Posterior cingulate gyrus (tissue), 11 donors: ENCODE measurements around the gene GANAB.
"Not testable (repeated sequence)": the region's sequence is repeated elsewhere in the genome, so short reads cannot be mapped to it uniquely, and the experiment has no call there.

ENCODE experiments used
- DNase-seq, 10 donors: peaks; one replicate each; pipeline versions ENCODE4 v3.0.0 to v3.0.0-alpha.2; 2020 to 2021; ENCODE audit warnings: mixed read lengths in 3 of 10
- intact Hi-C: fragments of 100-400 bp; cut with DNase I; formaldehyde crosslinking; loops from one replicate; pipeline ENCODE4 v1.15.1; 2023

GANAB gene

DNA sequence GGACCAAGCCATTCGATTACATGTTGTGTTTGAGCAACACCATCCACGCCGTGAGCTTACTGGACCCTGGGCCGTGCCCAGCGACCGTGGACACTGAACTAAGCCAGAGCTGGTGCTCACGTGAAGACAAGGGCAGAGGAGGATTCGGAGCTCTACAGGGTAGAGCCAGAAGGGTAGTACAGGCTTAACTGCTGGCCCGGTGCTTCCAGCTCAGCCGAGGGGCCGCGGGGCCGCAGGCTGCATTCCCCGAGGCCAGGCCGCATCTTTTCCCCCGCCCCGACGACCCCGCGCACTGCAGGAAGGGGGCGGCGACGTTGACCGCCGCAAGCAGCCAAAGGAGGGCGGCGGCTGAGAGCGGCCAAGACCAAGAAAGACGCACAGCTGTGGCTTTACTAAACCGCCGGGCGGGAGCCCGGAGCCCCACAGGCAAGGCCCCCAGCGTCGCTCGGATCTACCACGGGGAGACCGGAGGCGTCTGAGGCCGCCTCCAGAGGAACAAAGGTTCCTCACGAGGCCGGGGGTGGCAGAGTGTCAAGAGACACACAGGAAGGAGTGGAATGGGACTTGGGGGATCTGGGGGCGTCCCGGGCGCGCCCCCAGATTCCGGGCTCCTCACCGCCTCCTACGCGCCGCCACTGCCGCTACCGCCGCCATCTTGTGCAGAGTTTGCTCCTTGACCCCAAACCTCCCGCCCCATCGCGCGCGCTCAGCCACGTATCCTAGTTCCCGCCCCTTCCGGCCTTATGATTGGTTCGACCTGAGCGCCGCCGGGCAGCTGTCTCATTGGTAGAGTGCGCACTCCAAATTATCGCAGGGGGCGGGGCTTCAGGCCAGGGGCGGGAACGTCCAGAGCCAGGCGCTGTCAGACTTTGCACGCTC, at the start of gene GANAB:
Gene GANAB (minus strand): TSS at position 668 of the 879 bp plus-strand sequence. CDS start 14 bp downstream, at position 654.
- peak; percentile 98 to 100 (median 99) for DNase-seq
- intact Hi-C loops = loop anchor here (1.0 kb wide), 1 partner anchor 24 kb away; no protein-coding TSS in a partner anchor

DNA sequence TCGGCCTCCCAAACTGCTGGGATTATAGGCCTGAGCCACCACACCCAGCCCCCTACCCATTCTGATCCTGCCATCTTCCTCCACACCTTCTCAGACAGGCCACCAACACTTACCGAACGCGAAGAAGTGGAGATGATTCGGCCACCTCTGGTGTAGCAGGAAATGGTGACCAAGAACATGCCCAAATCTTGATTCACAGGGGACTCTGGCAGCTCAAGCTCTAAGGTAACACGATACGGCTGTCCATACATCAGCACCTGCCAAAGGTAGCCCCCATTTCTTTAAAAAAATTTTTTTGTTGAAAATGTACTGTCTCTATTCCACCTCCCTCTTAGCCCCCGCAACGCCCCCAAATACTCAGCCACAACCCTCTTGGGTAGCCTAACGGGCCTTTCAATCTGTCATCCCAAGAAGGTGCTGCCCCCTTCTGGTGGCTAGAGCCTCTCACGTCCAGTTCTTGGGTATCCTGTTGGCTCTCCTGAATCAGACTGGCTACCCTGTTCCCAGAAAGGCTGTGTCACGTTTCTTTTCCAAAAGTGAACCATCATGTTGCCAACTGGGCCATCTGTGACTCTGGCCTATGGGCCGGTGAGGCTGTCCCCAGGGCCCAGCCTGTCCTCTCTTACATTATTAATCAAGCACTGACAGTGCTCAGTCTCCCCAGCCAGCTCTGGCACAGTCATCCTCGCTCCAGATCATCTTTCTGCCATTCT, 48.2 kb upstream of the GANAB start:
- intact Hi-C loops = loop anchor here (10.0 kb wide), 1 partner anchor 300 kb away; no protein-coding TSS in a partner anchor
- DNase-seq = peak in 7 of 10 donors; percentile 62 to 95 (median 75)

DNA sequence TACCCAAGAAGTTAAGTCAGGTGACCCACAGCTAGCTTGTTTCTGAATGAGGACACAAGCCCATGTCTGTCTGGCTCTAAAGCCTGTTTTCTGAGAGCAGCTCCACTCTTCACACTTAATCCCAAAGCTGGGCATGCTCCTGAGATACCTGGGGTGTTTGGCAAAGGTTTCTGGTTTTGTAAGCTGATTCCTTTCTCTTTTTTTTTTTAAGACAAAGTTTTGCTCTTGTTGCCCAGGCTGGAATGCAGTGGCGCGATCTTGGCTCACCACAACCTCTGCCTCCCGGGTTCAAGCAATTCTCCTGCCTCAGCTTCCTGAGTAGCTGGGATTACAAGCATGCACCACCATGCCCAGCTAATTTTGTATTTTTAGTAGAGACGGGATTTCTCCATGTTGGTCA, 47.2 kb upstream of the GANAB start:
- DNase-seq = not testable (repeated sequence)
- intact Hi-C loops = loop anchor here (10.0 kb wide), 1 partner anchor 299 kb away; no protein-coding TSS in a partner anchor

DNA sequence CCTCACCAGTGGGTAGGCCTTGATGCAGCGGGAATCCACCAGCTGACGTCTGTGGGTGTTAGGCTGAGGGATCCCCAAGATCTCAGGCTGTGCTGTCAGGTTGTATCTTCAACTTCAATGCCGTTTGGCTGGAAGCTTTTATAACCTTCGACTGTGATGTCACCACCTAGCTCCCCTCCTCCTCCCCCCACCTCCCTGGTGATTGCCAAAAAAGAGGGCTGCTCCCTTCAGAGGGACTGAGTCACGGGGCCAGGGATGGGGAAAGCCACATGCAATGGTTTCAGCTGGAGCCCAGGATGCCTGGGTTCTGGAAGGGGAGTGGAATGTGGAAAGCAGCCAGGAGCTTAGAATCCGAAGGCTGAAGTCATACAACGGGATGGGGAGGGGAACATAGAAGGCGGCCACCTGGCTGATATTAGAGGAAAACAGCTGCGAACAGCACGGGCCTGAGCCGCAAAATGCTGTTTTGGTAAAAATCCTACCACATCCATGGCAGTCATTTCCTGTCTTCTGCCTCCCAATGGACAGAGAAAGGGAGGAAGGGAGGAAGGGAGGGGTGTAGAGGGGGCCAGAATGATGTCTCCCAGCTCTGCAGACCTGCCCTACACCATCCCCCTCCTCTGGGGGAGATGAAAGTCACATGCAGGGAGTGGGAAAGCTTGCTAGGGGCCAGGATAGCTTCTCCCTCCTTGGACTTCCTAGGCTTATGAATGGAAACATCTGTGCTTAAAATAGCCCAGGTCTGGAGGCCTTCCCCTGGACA, 43.2 kb upstream of the GANAB start, which contains the start of gene LRRN4CL:
Gene LRRN4CL (minus strand): TSS at position 110 of the 763 bp plus-strand sequence. CDS start 1,022 bp downstream, outside the sequence.
- intact Hi-C loops = loop anchor here (10.0 kb wide), 1 partner anchor 295 kb away; no protein-coding TSS in a partner anchor
- DNase-seq = peak in 3 of 10 donors; percentile 36 to 76 (median 42)

DNA sequence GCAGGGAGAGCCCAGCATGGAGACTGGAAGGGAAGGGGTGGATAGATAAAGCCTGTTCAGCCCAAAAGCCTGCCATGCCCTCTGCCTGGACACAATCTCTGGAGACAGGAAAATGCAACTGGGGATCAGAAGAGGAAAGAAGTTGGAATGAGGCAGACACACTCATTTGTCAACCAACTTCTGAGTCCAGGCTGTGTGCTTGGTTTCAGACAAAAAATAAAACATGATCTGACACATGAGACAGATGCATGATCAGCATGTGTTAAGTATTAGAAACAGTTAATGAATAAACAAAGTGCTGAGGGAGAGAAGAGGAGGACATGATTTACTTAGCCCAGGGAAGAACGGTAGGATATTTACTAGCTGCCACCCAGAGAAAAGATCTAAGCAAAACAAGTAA, 42.1 kb upstream of the GANAB start:
- DNase-seq = no peak

DNA sequence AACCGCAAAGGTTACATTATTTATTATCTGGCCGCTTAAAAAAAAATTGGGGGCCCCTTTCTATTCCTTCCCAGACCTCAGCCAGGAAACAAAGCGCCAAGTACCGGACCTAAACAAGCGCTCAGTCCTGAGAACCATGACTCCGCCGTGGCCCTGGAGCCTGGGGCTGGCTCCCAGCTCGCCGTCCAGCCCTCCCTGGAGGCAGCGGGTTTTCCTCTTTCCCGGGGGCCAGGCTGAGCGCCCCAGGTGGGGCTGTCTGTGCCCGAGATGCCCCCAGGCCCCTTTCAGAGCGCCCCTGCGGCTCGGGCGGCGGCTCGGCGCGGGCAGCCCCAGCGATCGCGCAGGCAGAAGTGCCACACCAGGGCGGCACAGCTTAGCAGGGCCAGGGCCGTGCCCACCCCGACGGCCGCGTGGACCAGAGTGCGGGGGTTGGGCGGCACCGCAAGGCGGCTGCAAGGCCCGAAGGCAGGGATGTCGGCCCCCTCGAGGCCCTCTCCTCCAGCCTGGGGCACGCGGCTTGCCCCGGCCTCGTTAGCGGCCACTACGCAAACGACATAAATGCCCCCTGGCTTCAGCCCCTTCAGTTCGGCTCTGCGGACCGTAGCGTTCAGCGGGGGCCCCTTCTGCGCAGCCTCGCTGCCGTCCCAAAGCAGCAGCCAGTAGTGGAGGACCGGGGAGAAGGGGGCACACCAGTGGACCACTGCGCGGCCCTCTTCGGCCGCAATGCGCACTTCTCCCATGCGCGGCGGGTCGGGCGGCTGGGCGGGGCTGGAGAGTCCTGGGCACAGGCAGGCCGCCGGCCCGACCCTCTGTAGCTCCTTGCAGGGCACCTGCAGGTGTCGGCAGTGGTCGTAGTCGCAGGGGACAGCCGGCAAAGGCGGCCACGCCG, 41.3 kb upstream of the GANAB start:
- peak in 2 of 10 donors; percentile 58 to 59 for DNase-seq
- intact Hi-C loops = no loop called here

More for the DNA sequence above, 42.1 kb upstream of the GANAB start:
- intact Hi-C loops = no loop called here

DNA sequence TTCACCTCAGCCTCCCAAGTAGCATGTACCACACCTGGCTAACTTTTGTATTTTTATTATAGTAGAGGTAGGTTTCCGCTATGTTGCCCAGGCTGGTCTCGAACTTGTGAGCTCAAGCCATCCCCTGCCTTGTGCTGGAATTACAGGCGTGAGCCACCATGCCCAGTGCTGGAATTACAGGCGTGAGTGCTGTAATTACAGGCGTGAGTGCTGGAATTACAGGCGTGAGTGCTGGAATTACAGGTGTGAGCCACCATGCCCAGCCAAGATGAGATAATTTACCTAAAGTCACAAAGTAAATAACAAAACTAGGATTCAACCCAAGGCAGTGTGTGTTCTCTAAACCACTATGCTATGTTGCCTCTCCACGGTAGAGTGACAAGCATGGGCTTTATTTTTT, 36.1 kb upstream of the GANAB start:
- intact Hi-C loops = no loop called here
- DNase-seq = no peak

DNA sequence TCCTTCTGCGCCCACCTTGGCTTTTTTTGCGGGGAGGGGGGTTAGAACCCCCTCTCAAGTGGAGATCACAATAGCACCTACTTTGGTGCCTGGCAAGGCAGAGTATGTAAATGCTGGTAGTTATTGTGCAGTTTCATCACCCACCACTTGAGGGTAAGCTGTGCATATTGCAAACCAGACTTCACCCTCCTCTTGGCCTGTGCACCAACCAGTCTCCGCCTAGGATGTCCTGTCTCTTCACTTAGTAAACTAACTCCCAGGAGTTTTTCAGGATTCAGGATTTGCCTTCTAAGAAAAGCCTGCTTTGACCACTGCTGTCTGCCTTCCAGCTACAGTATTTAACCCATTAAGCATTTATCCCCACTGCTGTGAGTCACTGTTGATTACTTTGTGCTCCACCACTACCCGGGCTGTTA, 34.4 kb upstream of the GANAB start:
- peak in 2 of 10 donors; percentile 29 to 49 for DNase-seq
- intact Hi-C loops = no loop called here

DNA sequence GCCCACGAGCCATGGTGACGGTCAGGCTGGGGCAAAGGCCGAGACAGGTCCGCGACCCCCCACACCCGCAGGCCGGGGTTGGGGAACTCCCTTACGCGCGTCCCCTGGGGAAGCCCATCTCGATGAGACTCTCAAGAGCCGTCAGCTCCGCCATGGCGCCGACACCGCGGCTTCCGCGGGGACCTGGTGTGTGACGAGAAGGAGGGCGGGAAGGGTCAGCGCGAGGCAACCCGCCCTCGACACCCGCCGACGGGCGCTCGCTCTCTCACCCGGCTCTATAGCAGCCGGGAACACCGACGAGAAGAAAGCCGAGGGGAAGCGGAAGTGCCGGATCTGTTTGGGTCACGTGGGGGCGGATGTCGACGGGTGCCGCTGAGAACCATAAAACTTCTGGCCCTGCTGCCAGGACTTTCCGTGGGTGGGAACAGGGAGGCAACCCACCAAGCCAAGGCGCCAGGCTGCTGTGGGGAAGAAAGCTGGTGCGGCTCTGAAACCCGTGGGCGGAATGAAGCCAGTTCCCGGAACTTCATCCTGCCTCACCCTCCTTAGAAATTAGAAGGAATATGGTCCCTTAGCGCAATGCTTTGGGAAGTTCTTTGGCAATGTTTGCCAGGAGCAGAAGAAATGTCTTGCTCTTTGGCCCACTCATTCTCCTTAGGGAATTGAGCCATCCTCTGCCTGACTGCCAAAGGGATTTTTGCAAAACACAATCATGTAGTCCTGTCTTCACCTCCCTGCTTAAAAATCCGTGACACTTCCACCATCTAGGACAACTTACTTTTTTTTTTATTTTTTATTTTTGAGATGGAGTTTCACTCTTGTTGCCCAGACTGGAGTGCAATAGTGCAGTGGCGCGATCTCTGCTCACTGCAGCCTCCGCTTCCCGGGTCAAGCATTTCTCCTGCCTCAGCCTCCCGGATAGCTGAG, 32.6 kb upstream of the GANAB start, which contains the start of gene UBXN1:
Gene UBXN1 (minus strand): TSS at position 304 of the 927 bp plus-strand sequence. CDS start 150 bp downstream, at position 154.
- intact Hi-C loops = loop anchor here (1.0 kb wide), 1 partner anchor 26 kb away; the partner anchor contains the start of gene INTS5
- DNase-seq = peak; percentile 83 to 98 (median 88)

DNA sequence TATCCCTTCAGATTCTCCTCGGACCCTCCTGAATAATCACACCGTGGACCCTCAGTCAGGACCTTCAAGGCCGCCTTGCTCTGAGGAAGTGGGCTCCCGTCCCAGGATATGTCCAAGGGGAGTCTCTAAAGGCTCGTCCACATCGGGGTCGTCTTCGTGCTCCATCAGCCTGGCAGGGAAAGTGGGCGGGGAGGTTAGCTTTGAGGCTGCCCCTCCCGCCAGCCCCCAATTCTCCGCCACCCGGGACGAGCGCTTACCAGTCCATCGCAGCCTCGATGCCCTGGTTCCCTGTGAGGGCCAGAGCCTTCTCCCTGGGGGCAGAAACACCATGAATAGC, 32.0 kb upstream of the GANAB start:
- DNase-seq = no peak
- intact Hi-C loops = no loop called here

DNA sequence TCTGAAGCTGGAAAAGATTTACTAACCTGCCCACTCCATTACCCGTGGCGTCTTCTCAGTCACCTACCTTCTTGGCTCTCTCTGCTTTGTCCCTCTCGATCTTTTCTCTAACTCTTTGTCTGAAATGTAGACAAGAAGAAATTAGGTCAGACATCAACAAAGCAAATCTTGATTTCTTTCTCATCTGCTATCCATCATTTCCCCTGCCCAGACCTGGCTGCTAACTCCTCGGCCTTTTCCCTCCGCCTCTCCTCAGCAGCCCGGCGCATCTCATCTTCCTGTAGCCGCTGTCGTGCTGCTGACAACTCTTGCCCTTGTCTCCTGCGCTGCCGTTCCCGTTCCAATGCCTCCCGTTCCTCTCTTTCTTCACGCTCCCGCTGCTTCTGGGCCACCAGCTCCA, 31.3 kb upstream of the GANAB start:
- peak in 2 of 10 donors; percentile 11 to 22 for DNase-seq
- intact Hi-C loops = no loop called here

DNA sequence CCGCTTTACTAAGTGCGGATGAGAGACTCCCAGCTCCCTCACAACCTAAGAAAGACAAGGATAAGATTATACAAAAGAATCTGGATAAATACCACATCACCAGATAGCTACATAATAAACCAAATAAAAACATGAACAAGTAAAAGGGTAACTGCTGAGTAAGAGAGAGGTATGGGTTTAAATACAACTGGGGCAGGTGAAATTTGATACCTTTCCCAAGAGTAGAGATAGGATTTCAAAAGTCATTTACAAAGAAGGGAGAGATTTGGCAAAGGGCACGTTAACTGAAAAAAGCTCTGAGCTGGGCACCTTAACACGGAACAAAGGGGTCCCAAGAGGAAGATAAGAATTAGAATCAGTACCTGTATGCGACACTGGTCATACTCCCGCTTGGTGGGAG, 30.7 kb upstream of the GANAB start:
- DNase-seq = no peak
- intact Hi-C loops = no loop called here

DNA sequence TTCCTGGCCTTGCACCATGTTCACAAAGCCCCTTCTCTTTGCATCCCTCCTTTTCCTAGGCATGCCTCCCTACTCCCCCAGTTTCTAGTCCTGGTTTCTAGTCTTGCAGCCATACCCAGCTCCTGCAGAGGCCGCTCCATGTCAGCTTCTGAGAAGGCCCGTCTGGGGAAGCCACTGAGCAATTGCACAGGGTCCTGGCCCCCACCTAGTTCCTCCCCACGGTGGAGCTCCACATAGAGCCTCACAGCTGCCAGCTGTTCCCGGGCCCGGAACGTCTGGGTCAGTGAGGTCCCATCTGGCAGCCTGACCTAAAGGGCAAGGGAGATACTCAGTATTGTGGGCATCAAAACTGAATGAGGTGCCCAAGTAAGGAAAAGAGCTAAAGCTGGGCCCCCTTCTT, 30.3 kb upstream of the GANAB start:
- peak in 2 of 10 donors; percentile 43 to 59 for DNase-seq
- intact Hi-C loops = no loop called here

DNA sequence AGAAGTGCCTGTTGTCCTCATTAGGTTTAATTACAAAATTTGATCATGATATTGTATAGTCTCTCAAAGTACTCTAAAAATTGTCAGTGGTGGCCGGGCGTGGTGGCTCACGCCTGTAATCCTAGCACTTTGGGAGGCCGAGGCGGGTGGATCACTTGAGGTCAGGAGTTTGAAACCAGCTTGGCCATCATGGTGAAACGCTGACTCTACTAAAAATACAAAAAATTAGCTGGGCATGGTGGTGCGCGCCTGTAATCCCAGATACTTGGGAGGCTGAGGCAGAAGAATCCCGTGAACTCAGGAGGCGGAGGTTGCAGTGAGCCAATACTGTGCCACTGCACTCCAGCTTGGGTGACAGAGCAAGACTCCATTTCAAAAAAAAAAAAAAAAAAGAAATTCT, 29.0 kb upstream of the GANAB start:
- intact Hi-C loops = not testable (repeated sequence)
- peak in 2 of 10 donors; percentile 6 to 31 for DNase-seq

DNA sequence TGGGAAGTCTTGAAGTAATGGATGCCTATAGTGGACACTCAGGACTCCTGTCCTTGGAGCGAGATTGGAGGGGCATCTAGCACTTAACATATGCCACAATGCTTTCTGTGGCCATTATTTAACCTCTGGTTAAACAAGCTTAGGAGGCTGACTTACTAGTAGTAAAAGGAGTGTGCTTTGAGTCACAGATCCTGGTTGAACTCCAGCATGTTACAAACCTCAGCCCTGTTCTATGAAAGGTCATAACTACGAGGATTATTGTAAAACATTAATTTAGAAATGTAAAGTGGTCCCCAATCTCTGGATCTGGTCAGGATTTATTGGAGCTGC, 26.7 kb upstream of the GANAB start:
- intact Hi-C loops = no loop called here

DNA sequence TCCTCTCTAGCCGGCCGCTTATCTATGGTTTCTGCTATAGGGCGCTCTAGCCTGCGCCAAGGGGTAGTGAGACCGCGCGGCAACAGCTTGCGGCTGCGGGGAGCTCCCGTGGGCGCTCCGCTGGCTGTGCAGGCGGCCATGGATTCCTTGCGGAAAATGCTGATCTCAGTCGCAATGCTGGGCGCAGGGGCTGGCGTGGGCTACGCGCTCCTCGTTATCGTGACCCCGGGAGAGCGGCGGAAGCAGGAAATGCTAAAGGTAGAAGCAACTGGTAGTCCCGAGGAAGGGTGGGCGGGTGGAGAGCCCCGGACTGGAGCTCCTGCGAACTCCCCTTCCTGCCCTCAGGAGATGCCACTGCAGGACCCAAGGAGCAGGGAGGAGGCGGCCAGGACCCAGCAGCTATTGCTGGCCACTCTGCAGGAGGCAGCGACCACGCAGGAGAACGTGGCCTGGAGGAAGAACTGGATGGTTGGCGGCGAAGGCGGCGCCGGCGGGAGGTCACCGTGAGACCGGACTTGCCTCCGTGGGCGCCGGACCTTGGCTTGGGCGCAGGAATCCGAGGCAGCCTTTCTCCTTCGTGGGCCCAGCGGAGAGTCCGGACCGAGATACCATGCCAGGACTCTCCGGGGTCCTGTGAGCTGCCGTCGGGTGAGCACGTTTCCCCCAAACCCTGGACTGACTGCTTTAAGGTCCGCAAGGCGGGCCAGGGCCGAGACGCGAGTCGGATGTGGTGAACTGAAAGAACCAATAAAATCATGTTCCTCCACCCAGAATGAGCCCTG, 25.4 kb upstream of the GANAB start, which contains the start of the genes LBHD1 and UQCC3:
Gene LBHD1 (minus strand): TSS at position 660 of the 782 bp plus-strand sequence. CDS start 2,236 bp downstream, outside the sequence.
Gene UQCC3 (plus strand): TSS at position 66 of the 782 bp plus-strand sequence. CDS start 73 bp downstream, at position 139.
- DNase-seq = peak; percentile 69 to 96 (median 79)
- intact Hi-C loops = loop anchor here (2.0 kb wide), 1 partner anchor 19 kb away; the partner anchor contains the start of gene INTS5

More for the DNA sequence above, 26.7 kb upstream of the GANAB start:
- DNase-seq = no peak

DNA sequence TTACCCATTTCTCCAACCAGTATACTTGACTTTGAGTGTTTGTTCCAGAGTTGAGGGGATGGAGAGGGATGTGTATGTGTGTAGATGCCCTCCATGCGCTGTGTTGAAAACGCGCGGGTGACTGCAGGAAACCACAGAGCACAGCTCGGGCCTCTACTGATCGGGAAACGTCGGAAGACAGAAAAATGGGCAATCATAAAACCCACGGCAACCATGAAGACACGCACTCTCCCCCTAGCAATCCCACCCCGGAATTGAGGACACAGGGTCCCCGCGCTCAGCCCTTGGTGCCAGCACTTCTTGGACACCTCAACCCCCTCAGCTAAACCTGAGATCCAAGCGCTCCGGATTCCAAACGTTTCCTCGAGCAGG, 24.8 kb upstream of the GANAB start:
- DNase-seq = no peak
- intact Hi-C loops = loop anchor here (2.0 kb wide), 1 partner anchor 18 kb away; the partner anchor contains the start of gene INTS5
